Type B pancreatic cell (in vitro differentiated cells): ENCODE measurements around the gene SH3TC2. TPM values are rescaled to one million over a fixed set of nuclear protein-coding genes. Genes with fewer than 3 reads are reported as not detected.

Source experiments
- DNase-seq: peaks from one replicate; pipeline ENCODE4 v3.0.0; 2021; ENCODE audit warnings: mixed read lengths; ENCODE audit not compliant: unreplicated experiment; ENCODE audit errors: extremely low spot score
- H3K27ac Mint-ChIP-seq: 2 replicates; pipeline ENCODE4 v1.8.0; 2021; ENCODE audit warnings: mild to moderate bottlenecking, mixed read lengths
- H3K27me3 Mint-ChIP-seq: 2 replicates; pipeline ENCODE4 v1.8.0; 2021; ENCODE audit warnings: mixed read lengths
- H3K36me3 Mint-ChIP-seq: 2 replicates; pipeline ENCODE4 v1.8.0; 2021; ENCODE audit warnings: mixed read lengths
- H3K4me1 Mint-ChIP-seq: one replicate; pipeline ENCODE4 v1.8.0; 2021; ENCODE audit warnings: mixed read lengths; ENCODE audit not compliant: unreplicated experiment
- H3K4me3 Mint-ChIP-seq: 2 replicates; pipeline ENCODE4 v1.8.0; 2021; ENCODE audit warnings: mild to moderate bottlenecking, mixed read lengths
- H3K9me3 Mint-ChIP-seq: 2 replicates; pipeline ENCODE4 v1.8.0; 2021; ENCODE audit warnings: mixed read lengths
- total RNA-seq: library from RNA; stranded (reverse); gene quantifications from 2 replicates; pipeline ENCODE4 v1.2.1, GENCODE V29; 2021; ENCODE audit warnings: low replicate concordance
- TF ChIP-seq, protein P1 (sequence below): fragments of 200-600 bp; sonication (generic); conservative IDR thresholded peaks from 2 replicates; pipeline ENCODE4 v1.5.0; 2021; ENCODE audit warnings: antibody characterized with exemption, mild to moderate bottlenecking

The SH3TC2 gene
- total RNA-seq, 1 donor from 2014 or later: 8.6 TPM

DNA sequence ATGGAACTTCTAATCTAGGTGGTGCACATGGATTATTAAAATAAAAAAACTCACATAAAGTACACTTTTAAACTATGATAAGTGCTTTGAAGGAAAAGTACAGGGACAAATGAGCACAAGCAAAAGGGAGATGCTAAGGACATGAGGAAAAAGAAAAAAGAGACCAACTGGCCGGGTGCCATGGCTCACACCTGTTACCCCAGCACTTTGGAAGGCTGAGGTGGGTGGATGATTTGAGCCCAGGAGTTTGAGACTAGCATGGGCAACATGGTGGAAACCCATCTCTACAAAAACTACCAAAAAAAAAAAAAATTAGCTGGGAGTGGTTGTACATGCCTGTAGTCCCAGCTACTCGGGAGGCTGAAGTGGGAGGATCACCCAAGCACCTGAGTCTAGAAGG, 67.1 kb downstream of the SH3TC2 start:
- H3K36me3 Mint-ChIP-seq: no peaks in the 10 kb centered on the region
- H3K27me3 Mint-ChIP-seq: peaks cover 11% of the 10 kb centered on the region
- TF ChIP-seq, protein P1, sequence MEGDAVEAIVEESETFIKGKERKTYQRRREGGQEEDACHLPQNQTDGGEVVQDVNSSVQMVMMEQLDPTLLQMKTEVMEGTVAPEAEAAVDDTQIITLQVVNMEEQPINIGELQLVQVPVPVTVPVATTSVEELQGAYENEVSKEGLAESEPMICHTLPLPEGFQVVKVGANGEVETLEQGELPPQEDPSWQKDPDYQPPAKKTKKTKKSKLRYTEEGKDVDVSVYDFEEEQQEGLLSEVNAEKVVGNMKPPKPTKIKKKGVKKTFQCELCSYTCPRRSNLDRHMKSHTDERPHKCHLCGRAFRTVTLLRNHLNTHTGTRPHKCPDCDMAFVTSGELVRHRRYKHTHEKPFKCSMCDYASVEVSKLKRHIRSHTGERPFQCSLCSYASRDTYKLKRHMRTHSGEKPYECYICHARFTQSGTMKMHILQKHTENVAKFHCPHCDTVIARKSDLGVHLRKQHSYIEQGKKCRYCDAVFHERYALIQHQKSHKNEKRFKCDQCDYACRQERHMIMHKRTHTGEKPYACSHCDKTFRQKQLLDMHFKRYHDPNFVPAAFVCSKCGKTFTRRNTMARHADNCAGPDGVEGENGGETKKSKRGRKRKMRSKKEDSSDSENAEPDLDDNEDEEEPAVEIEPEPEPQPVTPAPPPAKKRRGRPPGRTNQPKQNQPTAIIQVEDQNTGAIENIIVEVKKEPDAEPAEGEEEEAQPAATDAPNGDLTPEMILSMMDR: no peak
- no peak overlapping the region for H3K4me3 Mint-ChIP-seq
- no peak overlapping the region for H3K27ac Mint-ChIP-seq
- no peak for DNase-seq
- H3K4me1 Mint-ChIP-seq: peaks cover 4% of the 10 kb centered on the region
- H3K9me3 Mint-ChIP-seq: no peaks in the 10 kb centered on the region

DNA sequence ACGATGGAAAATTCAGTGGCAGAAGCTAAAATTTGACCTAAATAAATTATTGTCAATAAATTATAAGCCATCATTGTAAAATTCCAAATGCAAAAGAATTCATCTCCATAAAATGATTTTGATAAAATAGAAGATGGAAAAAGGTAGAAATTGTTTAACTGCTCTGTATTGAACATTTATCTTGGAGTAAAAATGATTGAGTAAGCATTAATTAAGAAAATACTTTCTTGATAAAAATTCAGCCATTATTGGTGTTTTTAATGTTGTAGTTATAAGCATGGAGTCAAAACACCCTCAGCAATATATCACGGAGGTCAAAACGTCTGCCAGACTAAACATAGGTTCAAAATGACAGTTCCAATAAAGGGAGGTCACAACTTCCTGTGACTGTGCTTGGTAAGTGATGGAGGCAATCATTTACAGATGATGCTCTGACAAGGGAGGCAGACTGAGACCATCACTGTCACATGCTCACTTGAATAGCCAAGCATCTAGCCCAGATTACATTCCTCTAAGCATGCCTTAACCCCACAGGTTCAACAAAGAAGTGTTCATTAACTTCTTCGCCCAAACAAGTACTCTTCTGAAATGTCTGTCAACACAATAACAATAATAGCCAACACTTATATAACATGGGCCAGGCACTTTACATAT, 69.5 kb downstream of the SH3TC2 start:
- no peak overlapping the region for H3K4me3 Mint-ChIP-seq
- H3K36me3 Mint-ChIP-seq: no peaks in the 10 kb centered on the region
- no peak overlapping the region for H3K27ac Mint-ChIP-seq

DNA sequence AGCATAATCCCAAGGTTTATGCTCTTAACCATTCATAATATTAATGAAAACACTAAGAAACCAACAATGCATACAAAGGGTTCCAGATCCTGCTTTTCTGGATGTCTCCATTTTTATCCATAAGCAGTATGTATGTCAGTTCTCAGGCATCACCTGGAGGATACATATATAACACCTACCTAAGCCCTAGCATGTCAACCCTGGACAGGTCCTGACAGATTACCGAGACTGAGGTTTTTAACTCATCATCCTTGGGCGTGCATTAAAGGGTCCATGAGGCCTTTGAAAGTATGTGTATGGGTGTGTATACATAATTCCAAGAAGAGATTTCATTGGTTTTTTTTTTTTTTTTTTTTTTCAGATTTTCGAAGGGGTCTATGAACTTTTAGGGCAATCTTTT, 70.6 kb downstream of the SH3TC2 start:
- no peak overlapping the region for H3K27ac Mint-ChIP-seq
- no peaks in the 10 kb centered on the region for H3K9me3 Mint-ChIP-seq
- no peak for DNase-seq
- no peaks in the 10 kb centered on the region for H3K4me1 Mint-ChIP-seq
- H3K36me3 Mint-ChIP-seq: no peaks in the 10 kb centered on the region
- H3K27me3 Mint-ChIP-seq: peaks cover 7% of the 10 kb centered on the region
- no peak overlapping the region for H3K4me3 Mint-ChIP-seq
- TF ChIP-seq, protein P1: no peak

More for the DNA sequence above, 69.5 kb downstream of the SH3TC2 start:
- no peak for DNase-seq
- Mint-ChIP-seq H3K4me1 (no peaks in the 10 kb centered on the region), H3K9me3 (no peaks in the 10 kb centered on the region), H3K27me3 (peaks cover 11% of the 10 kb centered on the region)
- TF ChIP-seq, protein P1: no peak

DNA sequence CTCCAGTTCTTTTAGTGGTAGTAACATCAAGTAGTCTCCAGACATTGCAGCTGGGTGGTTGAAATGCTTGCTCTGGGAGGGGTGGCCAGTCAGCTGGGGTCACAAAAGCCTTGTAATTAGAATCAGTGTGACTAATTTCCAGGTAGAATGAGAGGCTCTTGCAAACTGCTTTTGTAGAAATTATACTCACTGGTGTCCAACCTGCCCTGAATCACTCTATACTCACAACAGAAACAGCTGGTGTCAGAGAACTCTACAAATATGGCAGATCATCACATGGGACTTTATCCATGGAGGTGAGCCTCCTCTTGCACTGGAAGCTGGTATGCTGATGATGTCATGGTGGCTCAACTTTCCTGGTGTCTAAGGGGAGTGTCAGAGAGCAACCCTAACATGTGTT, 71.3 kb downstream of the SH3TC2 start:
- no peaks in the 10 kb centered on the region for H3K36me3 Mint-ChIP-seq
- TF ChIP-seq, protein P1: no peak
- H3K4me1 Mint-ChIP-seq: no peaks in the 10 kb centered on the region
- no peaks in the 10 kb centered on the region for H3K9me3 Mint-ChIP-seq
- H3K27ac Mint-ChIP-seq: no peak overlapping the region
- no peak for DNase-seq
- no peak overlapping the region for H3K4me3 Mint-ChIP-seq
- peaks cover 2% of the 10 kb centered on the region for H3K27me3 Mint-ChIP-seq

DNA sequence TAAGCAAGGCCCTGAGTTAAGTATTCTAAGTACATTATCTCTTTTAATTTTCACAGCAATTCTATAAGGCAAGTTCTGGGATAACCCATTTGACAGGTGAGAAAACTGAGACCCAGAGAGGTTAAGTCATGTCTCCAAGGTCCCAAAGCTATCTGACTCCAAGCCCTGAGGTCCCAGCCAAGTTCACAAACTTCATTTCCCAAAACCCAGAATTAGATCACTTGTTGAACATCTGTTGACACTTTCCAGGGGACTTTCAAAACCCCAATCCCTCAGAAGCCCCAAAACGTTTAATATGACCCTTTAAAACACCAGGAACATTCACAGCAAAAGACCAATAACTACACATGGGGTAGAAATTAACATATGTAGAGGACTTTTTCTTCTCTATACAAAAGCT, 72.0 kb downstream of the SH3TC2 start:
- Mint-ChIP-seq H3K36me3 (no peaks in the 10 kb centered on the region), H3K4me1 (no peaks in the 10 kb centered on the region), H3K9me3 (no peaks in the 10 kb centered on the region), H3K27me3 (no peaks in the 10 kb centered on the region), H3K27ac (no peak overlapping the region), H3K4me3 (no peak overlapping the region)
- no peak for DNase-seq
- TF ChIP-seq, protein P1: no peak
